Measurements from ENCODE around the gene TOP2A. TPM values are rescaled to one million over a fixed set of nuclear protein-coding genes. Genes with fewer than 3 reads are reported as not detected.

The TOP2A gene
- total RNA-seq, 1 experiment from 2014 or later = 230 TPM

- Histone ChIP-seq H4K20me1 (ENCODE audit: control insufficient read depth, insufficient read depth, insufficient read length) (no peaks in the 10 kb centered on the region), H4K8ac (replicated peaks; ENCODE audit: insufficient read length, low read depth, low read length) (no peak overlapping the region), H2BK12ac (ENCODE audit: insufficient read length, low read depth, low read length) (no peak overlapping the region), H3K56ac (ENCODE audit: insufficient read length, low read depth, low read length) (no peak overlapping the region), H3K4me1 (ENCODE audit: insufficient read depth, low read length) (peaks cover 23% of the 10 kb centered on the region), H2BK20ac (ENCODE audit: low read depth, low read length, poor library complexity, severe bottlenecking) (no peak overlapping the region), H2BK120ac (ENCODE audit: low read depth, low read length, poor library complexity, severe bottlenecking) (no peak overlapping the region), H2AK5ac (ENCODE audit: insufficient read length, low read length) (no peak overlapping the region), H3T11ph (ENCODE audit: low read length) (no peak overlapping the region), H3K14ac (ENCODE audit: insufficient read depth, low read length) (peak overlapping the region; percentile 66; the same call in 1 of the 2 replicates), H3K27ac (ENCODE audit: insufficient read length, low read depth, low read length) (no peak overlapping the region), H3K79me2 (ENCODE audit: insufficient read depth, low read length) (no peaks in the 10 kb centered on the region), H2AFZ (ENCODE audit: low read length) (no peak overlapping the region), H3K4me2 (ENCODE audit: insufficient read depth, insufficient read length, low read length) (peak overlapping the region; percentile 77), H2BK15ac (ENCODE audit: low read depth, low read length) (no peak overlapping the region), H3K27me3 (ENCODE audit: insufficient read depth, low read length) (peaks cover 18% of the 10 kb centered on the region; the same call in 1 of the 2 replicates), H2BK5ac (ENCODE audit: insufficient read length, low read length) (no peak overlapping the region), H4K5ac (ENCODE audit: insufficient read length, low read depth, low read length) (no peak overlapping the region), H3K9me3 (ENCODE audit: control insufficient read depth, low read depth, low read length) (no peaks in the 10 kb centered on the region), H4K91ac (ENCODE audit: insufficient read length, low read depth, low read length) (no peak overlapping the region), H3K79me1 (ENCODE audit: insufficient read depth, low read depth, low read length, poor library complexity, severe bottlenecking) (no peaks in the 10 kb centered on the region), H3K23me2 (ENCODE audit: insufficient read length, low read depth, low read length, poor library complexity, severe bottlenecking) (peaks cover 25% of the 10 kb centered on the region), H3K4ac (ENCODE audit: low read depth, low read length) (no peak overlapping the region), H3K18ac (ENCODE audit: insufficient read length, low read depth, low read length) (peak overlapping the region; percentile 74), H3K23ac (ENCODE audit: insufficient read length, low read depth, low read length) (no peak overlapping the region), H3K9ac (ENCODE audit: extremely low read depth, insufficient read length, low read length) (no peak overlapping the region)
- Mint-ChIP-seq H3K27ac (no peak overlapping the region), H3K36me3 (ENCODE audit: insufficient read depth in 1 of 3, low read depth in 3 of 3) (peaks cover 10 to 15% (median 15%) of the 10 kb centered on the region in 3 experiments), H3K27me3 (ENCODE audit: low read depth) (peaks cover 86% of the 10 kb centered on the region), H3K4me3 (peak overlapping the region; percentile 59 to 85), H3K9me3 (no peaks in the 10 kb centered on the region), H3K4me1 (peaks cover 67 to 71% of the 10 kb centered on the region in 2 experiments)
- no CpG with 5 or more reads among the region's 45 CpGs for WGBS (ENCODE audit: extremely low coverage, insufficient read length, low lambda C conversion rate)
- peak; percentile 90 for DNase-seq
- no peak for TF ChIP-seq CTCF (conservative IDR thresholded peaks at IDR 0.05)
These were observed 72.3 kb downstream of the TOP2A start for GRCh38 chr17:40345161-40345993.
